ENCODE measurements around the gene TSC22D1.

- TF ChIP-seq CTCF (conservative IDR thresholded peaks at IDR 0.05; ENCODE audit: low read length) (no peak), EZH2phosphoT487 (IDR thresholded peaks at IDR 0.05; ENCODE audit: borderline replicate concordance, low read depth, low read length) (no peak)
Measured at GRCh38 chr13:44412346-44412935, 163.7 kb downstream of the TSC22D1 start.
